Measurements from ENCODE around the gene ERBB4. TPM values are rescaled to one million over a fixed set of nuclear protein-coding genes. Genes with fewer than 3 reads are reported as not detected.

The ERBB4 gene
- total RNA-seq, 1 donor from 2014 or later = 1.2 TPM

- no peaks in the 10 kb centered on the region for H3K27me3 Mint-ChIP-seq (ENCODE audit: low read depth, unreplicated experiment)
- H3K4me2 ChIP-seq (ENCODE audit: low read length) = no peak overlapping the region
Measured at GRCh38 chr2:211439011-211439410, 1099.6 kb downstream of the ERBB4 start.

GRCh38 chr2:211437396-211437795 lies 1101.2 kb downstream of the ERBB4 start:
- no peak overlapping the region for H3K27ac ChIP-seq (ENCODE audit: low read depth, low read length)
- H3K79me2 ChIP-seq (ENCODE audit: insufficient read depth, low read length) = no peaks in the 10 kb centered on the region
- Mint-ChIP-seq H3K4me3 (ENCODE audit: unreplicated experiment) (no peak overlapping the region), H3K9me3 (ENCODE audit: unreplicated experiment) (no peaks in the 10 kb centered on the region), H3K36me3 (ENCODE audit: low read depth, unreplicated experiment) (no peaks in the 10 kb centered on the region), H3K27me3 (ENCODE audit: low read depth, unreplicated experiment) (no peaks in the 10 kb centered on the region), H3K4me1 (ENCODE audit: low read depth, unreplicated experiment) (peaks cover 1% of the 10 kb centered on the region), H3K27ac (ENCODE audit: unreplicated experiment) (no peak overlapping the region)
- no peak overlapping the region for H3K4me2 ChIP-seq (ENCODE audit: low read length)
- H3K36me3 ChIP-seq (ENCODE audit: insufficient read depth, low read length) = no peaks in the 10 kb centered on the region
- no peak overlapping the region for H3K9ac ChIP-seq (ENCODE audit: low read length)
- no peaks in the 10 kb centered on the region for H3K27me3 ChIP-seq (ENCODE audit: insufficient read depth, low read length)
- no peak for FAIRE-seq
- TF ChIP-seq EZH2 (IDR thresholded peaks at IDR 0.05; ENCODE audit: insufficient read depth, low read length) = no peak
- TF ChIP-seq CTCF (IDR thresholded peaks at IDR 0.05; ENCODE audit: insufficient read depth, low read depth, low read length) = no peak
- no peak overlapping the region for H2AFZ ChIP-seq (ENCODE audit: low read depth, low read length)
- no peak overlapping the region for H3K4me3 ChIP-seq (ENCODE audit: insufficient read depth, low read depth, low read length)
- H3K9me3 ChIP-seq (ENCODE audit: insufficient read depth, low read depth, low read length) = no peaks in the 10 kb centered on the region
- H3K4me1 ChIP-seq (ENCODE audit: insufficient read depth, low read length) = no peaks in the 10 kb centered on the region
- DNase-seq (ENCODE audit: low read depth) = no peak
- no peaks in the 10 kb centered on the region for H4K20me1 ChIP-seq (ENCODE audit: insufficient read depth, low read length)

More at GRCh38 chr2:211439011-211439410, 1099.6 kb downstream of the ERBB4 start:
- H3K4me1 Mint-ChIP-seq (ENCODE audit: low read depth, unreplicated experiment) = peaks cover 1% of the 10 kb centered on the region
- no peaks in the 10 kb centered on the region for H3K27me3 ChIP-seq (ENCODE audit: insufficient read depth, low read length)
- H3K4me3 Mint-ChIP-seq (ENCODE audit: unreplicated experiment) = no peak overlapping the region
- H2AFZ ChIP-seq (ENCODE audit: low read depth, low read length) = no peak overlapping the region
- no peaks in the 10 kb centered on the region for H3K79me2 ChIP-seq (ENCODE audit: insufficient read depth, low read length)
- H3K9me3 Mint-ChIP-seq (ENCODE audit: unreplicated experiment) = no peaks in the 10 kb centered on the region
- H3K27ac Mint-ChIP-seq (ENCODE audit: unreplicated experiment) = no peak overlapping the region
- no peak overlapping the region for H3K9ac ChIP-seq (ENCODE audit: low read length)
- H3K36me3 Mint-ChIP-seq (ENCODE audit: low read depth, unreplicated experiment) = no peaks in the 10 kb centered on the region
- H3K4me1 ChIP-seq (ENCODE audit: insufficient read depth, low read length) = no peaks in the 10 kb centered on the region
- H3K4me3 ChIP-seq (ENCODE audit: insufficient read depth, low read depth, low read length) = no peak overlapping the region
- DNase-seq (ENCODE audit: low read depth) (no peak), FAIRE-seq (no peak)
- H3K9me3 ChIP-seq (ENCODE audit: insufficient read depth, low read depth, low read length) = no peaks in the 10 kb centered on the region
- no peak for TF ChIP-seq EZH2 (IDR thresholded peaks at IDR 0.05; ENCODE audit: insufficient read depth, low read length)
- TF ChIP-seq CTCF (IDR thresholded peaks at IDR 0.05; ENCODE audit: insufficient read depth, low read depth, low read length) = no peak
- H3K27ac ChIP-seq (ENCODE audit: low read depth, low read length) = no peak overlapping the region
- no peaks in the 10 kb centered on the region for H3K36me3 ChIP-seq (ENCODE audit: insufficient read depth, low read length)
- H4K20me1 ChIP-seq (ENCODE audit: insufficient read depth, low read length) = no peaks in the 10 kb centered on the region

GRCh38 chr2:211436182-211436581 lies 1102.4 kb downstream of the ERBB4 start:
- Mint-ChIP-seq H3K4me3 (ENCODE audit: unreplicated experiment) (no peak overlapping the region), H3K9me3 (ENCODE audit: unreplicated experiment) (no peaks in the 10 kb centered on the region), H3K4me1 (ENCODE audit: low read depth, unreplicated experiment) (peaks cover 1% of the 10 kb centered on the region), H3K36me3 (ENCODE audit: low read depth, unreplicated experiment) (no peaks in the 10 kb centered on the region), H3K27ac (ENCODE audit: unreplicated experiment) (no peak overlapping the region), H3K27me3 (ENCODE audit: low read depth, unreplicated experiment) (no peaks in the 10 kb centered on the region)
- no peak overlapping the region for H3K4me3 ChIP-seq (ENCODE audit: insufficient read depth, low read depth, low read length)
- no peak for TF ChIP-seq CTCF (IDR thresholded peaks at IDR 0.05; ENCODE audit: insufficient read depth, low read depth, low read length)
- TF ChIP-seq EZH2 (IDR thresholded peaks at IDR 0.05; ENCODE audit: insufficient read depth, low read length) = no peak
- DNase-seq (ENCODE audit: low read depth) (no peak), FAIRE-seq (no peak)
- H4K20me1 ChIP-seq (ENCODE audit: insufficient read depth, low read length) = no peaks in the 10 kb centered on the region
- H3K27ac ChIP-seq (ENCODE audit: low read depth, low read length) = no peak overlapping the region
- no peak overlapping the region for H2AFZ ChIP-seq (ENCODE audit: low read depth, low read length)
- H3K27me3 ChIP-seq (ENCODE audit: insufficient read depth, low read length) = no peaks in the 10 kb centered on the region
- no peaks in the 10 kb centered on the region for H3K79me2 ChIP-seq (ENCODE audit: insufficient read depth, low read length)
- no peak overlapping the region for H3K9ac ChIP-seq (ENCODE audit: low read length)
- H3K36me3 ChIP-seq (ENCODE audit: insufficient read depth, low read length) = no peaks in the 10 kb centered on the region
- no peak overlapping the region for H3K4me2 ChIP-seq (ENCODE audit: low read length)
- H3K9me3 ChIP-seq (ENCODE audit: insufficient read depth, low read depth, low read length) = no peaks in the 10 kb centered on the region
- H3K4me1 ChIP-seq (ENCODE audit: insufficient read depth, low read length) = no peaks in the 10 kb centered on the region

Data from astrocyte (in vitro differentiated cells and primary cell).